DMS 273 treated with DMSO at 0.1 percent for 48 hours (cell line): ENCODE measurements around the gene PDLIM3.

Experiments used
- DNase-seq: peaks from one replicate; lab custom pipeline; 2025; lab: John Stamatoyannopoulos, UW

The PDLIM3 gene

DNA sequence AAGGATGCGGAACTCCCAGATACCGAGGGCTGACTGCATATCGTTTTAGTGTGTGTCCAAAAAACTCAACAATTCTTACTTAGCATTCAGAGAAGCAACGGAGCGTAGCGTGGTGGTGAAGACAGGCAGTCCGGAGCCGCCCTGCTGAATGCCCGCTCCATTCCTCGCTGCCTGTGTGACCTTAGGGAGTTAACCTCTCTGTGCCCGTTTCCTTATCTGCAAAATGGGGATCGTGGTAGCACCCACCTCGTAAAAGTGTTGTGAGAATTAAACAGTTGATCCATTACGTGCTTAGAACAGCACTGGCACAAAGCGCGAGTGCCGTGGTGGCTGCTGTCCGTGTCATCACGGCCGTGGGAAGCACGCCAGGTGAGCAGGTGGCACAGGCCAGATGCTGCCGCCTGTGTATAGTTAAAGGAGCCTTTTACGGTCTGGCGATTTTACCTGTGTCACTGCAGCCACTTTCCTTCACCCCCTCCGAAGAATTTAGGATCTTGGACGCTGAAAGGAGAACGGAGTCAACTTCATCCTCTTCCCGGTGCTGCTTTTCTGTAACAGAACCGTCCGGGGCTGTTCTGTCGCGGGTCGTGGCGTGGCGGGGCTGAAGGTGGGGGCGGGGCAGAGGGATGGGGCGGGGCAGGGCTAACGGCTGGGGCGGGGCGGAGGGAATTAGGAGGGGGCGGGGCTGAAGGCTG is 64.7 kb downstream of the PDLIM3 start:
- DNase-seq, result no peak

- no peak for DNase-seq
These were observed 65.6 kb downstream of the PDLIM3 start for GRCh38 chr4:185469580-185470154.

DNA sequence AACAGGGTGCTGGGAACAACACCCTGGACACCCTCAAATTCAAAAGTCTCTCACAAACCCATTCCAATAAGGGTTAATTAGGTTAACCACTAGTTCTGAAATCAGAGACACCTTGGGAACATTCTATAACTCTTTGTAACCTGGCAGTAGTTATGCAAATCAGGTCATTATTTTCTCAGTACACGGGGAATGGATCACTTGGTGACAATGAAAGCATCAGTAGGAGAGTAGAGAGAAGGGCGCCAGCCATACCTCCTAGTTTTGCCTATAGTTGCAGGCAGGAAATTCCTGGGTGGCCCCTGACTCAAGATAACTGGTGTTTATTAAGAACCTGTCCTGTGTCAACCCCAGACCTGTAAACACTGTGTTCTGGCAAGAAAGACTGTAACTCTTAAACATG is 66.3 kb downstream of the PDLIM3 start:
- no peak for DNase-seq

DNA sequence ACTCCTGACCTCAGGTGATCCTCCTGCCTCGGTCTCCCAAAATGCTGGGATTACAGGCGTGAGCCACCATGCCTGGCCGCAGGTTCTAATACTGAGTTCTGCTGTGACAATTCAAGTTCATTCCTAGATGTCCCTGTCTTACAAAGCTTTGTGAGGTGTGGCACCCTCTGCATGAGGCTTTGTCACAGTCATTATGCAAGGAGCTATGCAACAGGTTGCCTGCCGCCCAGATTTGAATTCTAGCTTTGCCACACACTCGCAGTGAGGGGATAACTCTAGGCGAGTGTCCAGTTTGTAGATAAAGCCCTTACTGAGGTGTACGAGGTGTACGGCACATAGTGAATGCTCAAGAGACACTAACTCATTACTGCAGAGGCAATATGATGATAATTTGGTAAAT is 67.3 kb downstream of the PDLIM3 start:
- no peak for DNase-seq

- DNase-seq, result no peak
These were observed 68.2 kb downstream of the PDLIM3 start for GRCh38 chr4:185467101-185467500.

- no peak for DNase-seq
These were observed 69.6 kb downstream of the PDLIM3 start for GRCh38 chr4:185465707-185466106.

GRCh38 chr4:185464887-185465286 is 70.4 kb downstream of the PDLIM3 start:
- DNase-seq, result no peak

- no peak for DNase-seq
These were observed 71.1 kb downstream of the PDLIM3 start for GRCh38 chr4:185464183-185464582.

DNA sequence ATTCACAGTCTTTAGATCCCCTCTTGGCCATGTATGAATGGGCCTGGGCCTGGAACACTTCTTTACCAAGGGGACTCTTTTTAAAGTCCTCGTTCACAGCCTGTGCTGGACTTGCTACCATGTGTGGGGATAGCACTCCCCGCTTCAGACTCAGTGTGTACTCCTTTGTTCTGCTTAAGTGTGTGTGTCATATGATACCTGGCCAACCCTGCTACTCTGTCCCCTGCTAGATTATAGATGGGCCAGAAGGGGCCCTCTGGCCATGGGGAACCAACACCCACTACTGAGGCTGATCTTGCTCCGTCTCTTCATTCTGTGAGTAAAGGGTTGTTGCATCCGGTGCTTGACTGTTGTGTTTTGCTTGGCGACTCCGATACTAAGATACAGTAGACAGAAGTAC is 71.8 kb downstream of the PDLIM3 start:
- DNase-seq, result no peak

- DNase-seq, result no peak
These were observed 73.7 kb downstream of the PDLIM3 start for GRCh38 chr4:185461565-185461964.

DNA sequence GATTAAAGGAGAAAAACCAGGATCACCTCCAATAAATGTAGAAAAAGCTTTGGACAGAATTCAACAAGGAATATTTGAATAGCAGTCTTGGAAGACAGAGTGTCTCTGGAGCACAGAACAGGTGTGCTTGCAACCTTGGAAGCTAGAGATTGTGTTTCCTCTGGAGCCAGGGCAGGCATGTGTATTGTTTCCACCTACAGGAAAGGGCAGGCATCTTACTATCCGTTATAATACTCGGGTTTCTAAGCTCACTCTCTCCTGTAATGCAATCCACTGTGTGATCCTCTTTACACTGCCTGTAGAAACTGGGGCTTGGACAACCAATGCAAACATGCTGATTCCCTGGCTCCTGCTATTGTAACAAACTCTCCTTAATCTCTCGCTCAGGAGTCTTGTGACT is 78.2 kb downstream of the PDLIM3 start:
- no peak for DNase-seq

DNA sequence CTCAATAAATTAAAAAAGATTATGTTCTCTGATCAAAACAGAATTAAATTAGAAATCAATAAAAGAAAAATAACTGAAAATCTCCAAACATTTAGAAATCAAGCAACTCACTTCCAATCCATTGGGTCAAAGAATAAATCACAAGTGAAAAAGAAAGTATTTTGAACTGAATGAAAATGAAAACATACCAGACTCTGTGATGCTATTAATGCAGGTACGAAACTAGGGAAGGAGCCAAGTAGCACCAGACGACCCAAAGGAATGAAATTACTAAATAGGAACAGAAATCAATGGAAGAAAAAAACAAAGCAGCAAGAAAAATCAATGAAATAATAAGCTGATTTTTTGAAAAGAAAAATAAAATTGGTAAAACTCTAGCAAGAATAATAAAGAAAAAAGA is 79.2 kb downstream of the PDLIM3 start:
- DNase-seq, result no peak
